LNCaP clone FGC (cell line): Measurements from ENCODE around the gene SLC8A1.

Source experiments
- DNase-seq: peaks from one replicate; pipeline ENCODE4 v3.0.0-alpha.2; 2011; ENCODE audit warnings: low read depth
- H3K4me3 ChIP-seq: 2 replicates; pipeline ENCODE4 v1.5.1; 2011; ENCODE audit warnings: mild to moderate bottlenecking, low read depth, low read length, control low read depth
- CTCF ChIP-seq: IDR thresholded peaks from 2 replicates; pipeline ENCODE4 v1.5.1; 2012; ENCODE audit warnings: mild to moderate bottlenecking; ENCODE audit not compliant: control insufficient read depth, insufficient read depth; ENCODE audit errors: extremely low read depth

SLC8A1 gene

GRCh38 chr2:40412456-40412855, 39.4 kb downstream of the SLC8A1 start:
- DNase-seq = no peak
- no peak for TF ChIP-seq CTCF
- H3K4me3 ChIP-seq = no peak overlapping the region

- DNase-seq = no peak
- no peak overlapping the region for H3K4me3 ChIP-seq
- no peak for TF ChIP-seq CTCF
These were observed 41.2 kb downstream of the SLC8A1 start for GRCh38 chr2:40410695-40411094.

GRCh38 chr2:40409734-40410133, 42.2 kb downstream of the SLC8A1 start:
- no peak for DNase-seq

GRCh38 chr2:40406485-40407289, 45.2 kb downstream of the SLC8A1 start:
- TF ChIP-seq CTCF = no peak
- no peak for DNase-seq
- H3K4me3 ChIP-seq = no peak overlapping the region

More at GRCh38 chr2:40409734-40410133, 42.2 kb downstream of the SLC8A1 start:
- H3K4me3 ChIP-seq = no peak overlapping the region
- TF ChIP-seq CTCF = no peak

GRCh38 chr2:40405465-40405864, 46.4 kb downstream of the SLC8A1 start:
- DNase-seq = no peak
- H3K4me3 ChIP-seq = no peak overlapping the region
- no peak for TF ChIP-seq CTCF

GRCh38 chr2:40404517-40404916, 47.4 kb downstream of the SLC8A1 start:
- no peak for DNase-seq
- TF ChIP-seq CTCF = no peak
- no peak overlapping the region for H3K4me3 ChIP-seq

GRCh38 chr2:40403233-40403836, 48.6 kb downstream of the SLC8A1 start:
- no peak for TF ChIP-seq CTCF
- no peak for DNase-seq
- H3K4me3 ChIP-seq = no peak overlapping the region
